Natural killer cell (primary cell): ENCODE results near the gene POLR2A. TPM values are rescaled to one million over a fixed set of nuclear protein-coding genes. Genes with fewer than 3 reads are reported as not detected.

Source experiments
- ATAC-seq, 3 donors: fragments of 150-1000 bp in 2 of 3; fragments of 200-7000 bp in 1 of 3; cut with Tn5 transposase; 1 replicate in 1 of 3; 2 replicates in 2 of 3; pipeline ENCODE4 v1.10.0; 2021; ENCODE audit warnings: mild to moderate bottlenecking in 2 of 3, moderate library complexity in 2 of 3
- DNase-seq, 2 donors: peaks; one replicate each; pipeline versions ENCODE4 v3.0.0 to v3.0.0-alpha.2; 2013 to 2021; ENCODE audit warnings: mixed read lengths in 1 of 2
- H3K27ac ChIP-seq: one replicate; pipeline ENCODE4 v1.5.1; 2013; ENCODE audit warnings: mild to moderate bottlenecking, low read length
- H3K27me3 ChIP-seq: one replicate; pipeline ENCODE4 v1.6.1; 2013; ENCODE audit warnings: low read length; ENCODE audit not compliant: control insufficient read depth, insufficient read depth
- H3K36me3 ChIP-seq: one replicate; pipeline ENCODE4 v1.6.1; 2013; ENCODE audit warnings: low read length; ENCODE audit not compliant: control insufficient read depth, insufficient read depth
- H3K4me1 ChIP-seq: one replicate; pipeline ENCODE4 v1.6.1; 2013; ENCODE audit warnings: low read length; ENCODE audit not compliant: control insufficient read depth, insufficient read depth
- H3K4me3 ChIP-seq: one replicate; pipeline ENCODE4 v1.5.1; 2013; ENCODE audit warnings: low read length
- H3K9me3 ChIP-seq: one replicate; pipeline ENCODE4 v1.6.1; 2013; ENCODE audit warnings: low read length; ENCODE audit not compliant: control insufficient read depth, insufficient read depth
- H3K27ac Mint-ChIP-seq, 2 donors: one replicate each; pipeline ENCODE4 v1.8.0; 2022; ENCODE audit warnings: mild to moderate bottlenecking in 2 of 2, mixed read lengths in 2 of 2, moderate library complexity in 1 of 2
- H3K27me3 Mint-ChIP-seq, 2 donors: one replicate each; pipeline ENCODE4 v1.8.0; 2022; ENCODE audit warnings: low read depth in 2 of 2, mixed read lengths in 2 of 2
- H3K36me3 Mint-ChIP-seq: one replicate; pipeline ENCODE4 v1.8.0; 2022; ENCODE audit warnings: mixed read lengths
- H3K4me1 Mint-ChIP-seq, 2 donors: one replicate each; pipeline ENCODE4 v1.8.0; 2022; ENCODE audit warnings: mixed read lengths in 2 of 2
- H3K4me3 Mint-ChIP-seq: one replicate; pipeline ENCODE4 v1.8.0; 2022; ENCODE audit warnings: mild to moderate bottlenecking, moderate library complexity, mixed read lengths
- H3K9me3 Mint-ChIP-seq, 2 donors: one replicate each; pipeline ENCODE4 v1.8.0; 2022; ENCODE audit warnings: mixed read lengths in 2 of 2
- CTCF ChIP-seq: fragments of 200-600 bp; IDR thresholded peaks from one replicate; pipeline ENCODE4 v1.8.0; 2022; ENCODE audit warnings: antibody characterized with exemption
- WGBS: methylation state at CpG from one replicate; pipeline ENCODE4 v1.1.7; 2013; ENCODE audit warnings: missing lambda C conversion rate; ENCODE audit not compliant: insufficient coverage; 5-methylcytosine and 5-hydroxymethylcytosine counted together
- intact Hi-C: fragments of 100-400 bp; cut with micrococcal nuclease; formaldehyde crosslinking; loops from one replicate; pipeline ENCODE4 v1.14.2; 2022
- total RNA-seq, 4 donors: library from RNA; stranded (reverse); fragments of 120-200 nt in 1 of 4; gene quantifications; one replicate each; pipeline versions ENCODE4 v1.2.3 to v1.2.4, GENCODE V29; 2013 to 2022

Gene POLR2A
- total RNA-seq, 3 donors from 2014 or later (not counting 1 experiment from before 2014, with no cell fraction given), result 515 to 879 (median 524) TPM

GRCh38 chr17:7490144-7490543 is 6.0 kb downstream of the POLR2A start:
- intact Hi-C loops, result no loop called here
- peaks cover 26% of the 10 kb centered on the region for H3K4me1 ChIP-seq
- H3K27me3 Mint-ChIP-seq, result no peaks in the 10 kb centered on the region
- WGBS, result 79% methylated on average over 8 of the region's 8 CpGs
- no peaks in the 10 kb centered on the region for H3K9me3 ChIP-seq
- H3K36me3 Mint-ChIP-seq, result no peaks in the 10 kb centered on the region
- H3K9me3 Mint-ChIP-seq, result no peaks in the 10 kb centered on the region
- H3K4me3 Mint-ChIP-seq, result no peak overlapping the region
- no peak for DNase-seq
- peaks cover 4% of the 10 kb centered on the region for H3K36me3 ChIP-seq
- no peaks in the 10 kb centered on the region for H3K27me3 ChIP-seq
- no peak for ATAC-seq
- peak overlapping the region in 1 of 2 donors; percentile 27 for H3K27ac Mint-ChIP-seq
- no peak for TF ChIP-seq CTCF
- H3K4me1 Mint-ChIP-seq, result peaks cover 63 to 70% of the 10 kb centered on the region in 2 donors
- H3K27ac ChIP-seq, result no peak overlapping the region
- H3K4me3 ChIP-seq, result no peak overlapping the region

GRCh38 chr17:7491583-7491982 is 7.4 kb downstream of the POLR2A start:
- Mint-ChIP-seq H3K4me3 (no peak overlapping the region), H3K4me1 (peaks cover 52 to 69% of the 10 kb centered on the region in 2 donors), H3K27ac (peak overlapping the region; percentile 13 to 20), H3K27me3 (no peaks in the 10 kb centered on the region), H3K9me3 (no peaks in the 10 kb centered on the region), H3K36me3 (no peaks in the 10 kb centered on the region)
- Histone ChIP-seq H3K27me3 (no peaks in the 10 kb centered on the region), H3K4me3 (no peak overlapping the region), H3K4me1 (peaks cover 14% of the 10 kb centered on the region), H3K9me3 (no peaks in the 10 kb centered on the region), H3K27ac (no peak overlapping the region), H3K36me3 (peaks cover 10% of the 10 kb centered on the region)
- 100% methylated on average over 1 of the region's 1 CpG for WGBS
- ATAC-seq, result no peak
- intact Hi-C loops, result no loop called here
- no peak for TF ChIP-seq CTCF
- DNase-seq, result no peak

- ATAC-seq (no peak), DNase-seq (no peak)
- Mint-ChIP-seq H3K4me3 (no peak overlapping the region), H3K27me3 (no peaks in the 10 kb centered on the region), H3K27ac (peak overlapping the region in 1 of 2 donors; percentile 14), H3K9me3 (no peaks in the 10 kb centered on the region), H3K4me1 (peaks cover 36 to 53% of the 10 kb centered on the region in 2 donors), H3K36me3 (no peaks in the 10 kb centered on the region)
- Histone ChIP-seq H3K27ac (no peak overlapping the region), H3K27me3 (no peaks in the 10 kb centered on the region), H3K4me1 (peaks cover 4% of the 10 kb centered on the region), H3K36me3 (peaks cover 33% of the 10 kb centered on the region), H3K9me3 (no peaks in the 10 kb centered on the region), H3K4me3 (no peak overlapping the region)
- WGBS, result 93% methylated on average over 2 of the region's 3 CpGs
- intact Hi-C loops, result no loop called here
- TF ChIP-seq CTCF, result no peak
Observed at GRCh38 chr17:7493941-7494340, 9.8 kb downstream of the POLR2A start.

DNA sequence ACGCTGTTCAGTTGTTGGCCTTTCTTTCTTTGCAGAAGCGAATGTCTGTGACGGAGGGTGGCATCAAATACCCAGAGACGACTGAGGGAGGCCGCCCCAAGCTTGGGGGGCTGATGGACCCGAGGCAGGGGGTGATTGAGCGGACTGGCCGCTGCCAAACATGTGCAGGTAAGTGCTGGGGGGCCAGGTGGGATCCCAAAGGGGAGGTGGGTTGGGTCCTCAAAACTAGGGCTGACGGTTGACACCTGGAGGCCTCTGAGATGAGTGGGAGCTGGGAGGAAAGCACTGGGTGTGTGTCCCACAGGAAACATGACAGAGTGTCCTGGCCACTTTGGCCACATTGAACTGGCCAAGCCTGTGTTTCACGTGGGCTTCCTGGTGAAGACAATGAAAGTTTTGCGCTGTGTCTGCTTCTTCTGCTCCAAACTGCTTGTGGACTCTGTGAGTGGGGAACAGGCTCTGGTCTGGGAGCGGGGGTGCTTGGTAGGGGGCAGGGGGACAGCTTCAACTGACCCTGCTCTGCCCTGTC is 11.8 kb downstream of the POLR2A start:
- H3K4me3 ChIP-seq, result no peak overlapping the region
- no peak overlapping the region for H3K27ac ChIP-seq
- no peaks in the 10 kb centered on the region for H3K27me3 ChIP-seq
- H3K36me3 ChIP-seq, result peaks cover 49% of the 10 kb centered on the region
- intact Hi-C loops, result no loop called here
- DNase-seq (no peak), ATAC-seq (no peak)
- no peaks in the 10 kb centered on the region for H3K4me1 ChIP-seq
- H3K36me3 Mint-ChIP-seq, result peaks cover 3% of the 10 kb centered on the region
- WGBS, result 96% methylated on average over 12 of the region's 12 CpGs
- no peak overlapping the region for H3K4me3 Mint-ChIP-seq
- H3K9me3 ChIP-seq, result no peaks in the 10 kb centered on the region
- H3K27ac Mint-ChIP-seq, result peak overlapping the region; percentile 38 to 74
- H3K27me3 Mint-ChIP-seq, result no peaks in the 10 kb centered on the region
- no peak for TF ChIP-seq CTCF
- no peaks in the 10 kb centered on the region for H3K9me3 Mint-ChIP-seq
- H3K4me1 Mint-ChIP-seq, result peaks cover 25 to 42% of the 10 kb centered on the region in 2 donors
